Caki2 (cell line): ENCODE data around the gene PWWP2B. TPM values are rescaled to one million over a fixed set of nuclear protein-coding genes. Genes with fewer than 3 reads are reported as not detected.

Experiments
- DNase-seq: peaks from one replicate; pipeline ENCODE4 v3.0.0-alpha.2; 2015; ENCODE audit warnings: low read depth
- in situ Hi-C: cut with HindIII; loops from 2 replicates; pipeline ENCODE4 v1.10.0; 2016; ENCODE audit warnings: low sequenced_read_pairs, low pct_unique_long_range_greater_than_20kb, mixed read lengths
- total RNA-seq: library from RNA; depleted of rRNA; stranded (reverse); fragments of >200 nt; shearing (Covaris generic); gene quantifications from 2 replicates; pipeline ENCODE4 v1.2.3, GENCODE V29; 2014; ENCODE audit warnings: low replicate concordance

Gene PWWP2B
- total RNA-seq, 1 experiment from 2014 or later, result 14.8 TPM

- in situ Hi-C loops, result no loop called here
- no peak for DNase-seq
Observed at GRCh38 chr10:132457328-132458070, 60.5 kb downstream of the PWWP2B start.

- in situ Hi-C loops, result no loop called here
- DNase-seq, result no peak
Observed at GRCh38 chr10:132458071-132458585, 61.1 kb downstream of the PWWP2B start.

GRCh38 chr10:132458586-132459300 is 61.7 kb downstream of the PWWP2B start:
- no peak for DNase-seq
- in situ Hi-C loops, result no loop called here

DNA sequence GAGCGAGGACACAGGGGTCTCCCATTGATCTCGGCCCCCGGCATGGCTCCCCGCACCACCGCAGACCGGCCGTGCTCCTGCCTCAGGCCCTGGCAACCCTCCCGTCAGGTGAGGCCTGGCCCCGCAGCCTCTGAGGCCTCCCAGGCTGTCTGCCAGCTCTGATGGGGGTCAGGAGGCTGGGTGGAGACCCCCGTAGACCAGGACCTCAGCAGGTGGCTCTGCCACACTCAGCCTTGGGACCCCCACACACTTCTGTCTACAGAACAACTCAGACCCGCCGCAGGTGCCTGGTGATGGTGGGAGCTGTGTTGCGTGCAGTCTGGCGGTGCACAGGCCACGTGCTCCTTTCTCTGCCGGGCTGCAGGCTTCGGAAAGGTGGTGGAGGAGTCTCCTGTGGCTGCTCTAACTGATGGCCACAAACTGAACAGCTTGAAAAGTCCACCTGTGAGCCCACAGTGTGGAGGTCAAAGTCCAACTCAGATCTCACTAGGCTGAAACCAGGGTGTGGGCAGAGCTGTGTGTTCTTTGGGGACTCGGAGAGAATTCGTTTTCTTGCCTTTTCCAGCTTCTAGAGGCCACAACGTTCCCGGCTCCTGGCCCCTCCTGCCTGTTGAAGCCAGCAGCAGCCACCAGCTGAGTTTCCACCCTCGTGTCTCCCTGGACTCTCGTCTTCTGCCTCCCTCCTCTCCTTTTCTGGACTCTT is 62.5 kb downstream of the PWWP2B start:
- in situ Hi-C loops, result no loop called here
- DNase-seq, result no peak

DNA sequence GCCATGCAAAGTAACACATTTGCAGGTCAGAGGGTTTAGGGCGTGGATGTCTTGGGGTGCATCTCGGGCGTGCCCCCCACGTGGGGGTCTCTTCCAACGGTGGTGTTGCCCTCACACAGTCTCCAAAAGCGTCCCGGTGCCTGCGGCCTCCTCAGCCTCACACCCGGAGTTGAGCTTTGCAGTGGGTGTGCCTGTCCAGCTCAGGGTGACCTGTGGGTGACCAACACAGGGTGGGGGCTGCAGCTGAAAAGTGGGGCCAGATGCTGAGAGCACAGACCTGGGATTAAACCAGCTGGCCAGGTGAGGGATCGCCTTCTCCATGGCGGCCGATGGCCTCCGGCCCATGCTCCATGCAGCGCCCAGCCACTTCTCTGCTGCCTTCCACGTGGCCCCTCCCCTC is 63.1 kb downstream of the PWWP2B start:
- in situ Hi-C loops, result no loop called here

DNA sequence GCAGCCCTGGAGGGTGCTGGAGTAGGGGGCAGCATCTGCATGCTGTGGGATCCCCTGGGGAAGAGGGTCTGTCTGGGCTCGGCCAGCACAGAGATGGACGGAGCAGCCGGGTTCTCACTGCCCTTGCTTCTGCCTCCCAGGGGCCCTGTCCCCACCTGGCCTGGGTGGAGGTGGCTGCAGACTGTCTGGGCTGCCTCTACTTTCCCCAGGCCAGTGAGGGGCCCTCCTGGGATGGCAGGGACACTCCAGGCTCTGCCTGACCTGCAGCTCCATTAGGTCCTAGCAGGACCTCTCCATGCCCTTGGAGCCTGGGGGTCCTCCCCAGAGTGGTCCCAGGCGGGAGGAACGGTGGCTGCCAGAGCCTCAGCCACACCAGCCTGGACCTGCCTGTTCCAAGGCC is 63.7 kb downstream of the PWWP2B start:
- no peak for DNase-seq
- in situ Hi-C loops, result no loop called here

More for the DNA sequence above, 63.1 kb downstream of the PWWP2B start:
- DNase-seq, result no peak

- in situ Hi-C loops, result no loop called here
Observed at GRCh38 chr10:132461103-132461682, 64.2 kb downstream of the PWWP2B start.

GRCh38 chr10:132461683-132462231 is 64.8 kb downstream of the PWWP2B start:
- in situ Hi-C loops, result no loop called here
- no peak for DNase-seq

More at GRCh38 chr10:132461103-132461682, 64.2 kb downstream of the PWWP2B start:
- DNase-seq, result no peak

- in situ Hi-C loops, result no loop called here
Observed at GRCh38 chr10:132462463-132463332, 65.7 kb downstream of the PWWP2B start.

GRCh38 chr10:132463333-132464255 is 66.6 kb downstream of the PWWP2B start:
- in situ Hi-C loops, result no loop called here

More at GRCh38 chr10:132462463-132463332, 65.7 kb downstream of the PWWP2B start:
- no peak for DNase-seq

DNA sequence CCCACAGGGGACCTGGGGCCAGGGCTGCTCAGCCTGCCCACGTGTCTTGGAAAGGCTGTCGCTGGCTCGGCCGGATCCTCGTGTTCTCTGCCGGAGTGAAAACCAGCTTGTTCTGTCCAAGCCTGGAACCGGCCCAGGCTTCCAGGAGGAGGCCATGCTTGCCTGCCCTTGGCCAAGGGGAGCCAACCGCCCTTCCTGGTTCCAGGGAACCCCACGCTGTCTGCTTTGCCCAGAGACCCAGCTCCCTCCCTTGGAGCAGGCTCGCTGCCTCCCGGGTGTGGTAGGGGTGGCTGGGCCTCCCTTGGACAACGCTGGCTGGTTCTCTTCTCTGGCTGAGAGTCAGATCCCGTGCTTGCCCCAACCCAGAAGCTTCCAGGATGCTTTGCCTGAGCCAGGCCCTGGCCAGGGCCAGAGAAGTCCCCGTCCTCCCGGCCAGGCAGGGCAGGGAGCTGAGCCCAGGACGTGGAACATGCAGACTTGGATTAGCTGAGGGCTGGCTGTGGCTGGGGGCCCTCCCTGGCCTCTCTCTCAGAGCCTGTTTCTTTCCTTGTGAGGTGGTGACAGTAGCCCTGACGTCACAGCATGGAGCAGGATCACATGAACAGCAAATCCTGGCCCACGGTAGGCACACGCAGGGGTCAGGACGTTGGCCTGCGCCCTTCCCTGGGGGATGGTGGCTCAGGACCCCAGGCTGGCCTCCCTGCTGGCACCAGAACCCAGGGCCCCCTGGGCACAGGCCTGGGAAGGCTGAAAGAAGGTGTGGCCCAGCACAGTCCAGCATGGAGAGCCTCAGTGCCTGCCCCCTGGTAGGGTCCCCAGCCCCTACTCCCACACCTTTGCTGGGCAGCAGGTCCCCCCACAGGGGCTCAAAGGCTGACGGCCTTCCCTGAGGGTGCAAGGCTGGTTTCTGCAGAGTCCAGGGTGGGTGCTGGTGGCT is 67.5 kb downstream of the PWWP2B start:
- no peak for DNase-seq
- in situ Hi-C loops, result no loop called here

More at GRCh38 chr10:132463333-132464255, 66.6 kb downstream of the PWWP2B start:
- DNase-seq, result no peak

GRCh38 chr10:132465193-132465888 is 68.3 kb downstream of the PWWP2B start:
- no peak for DNase-seq
- in situ Hi-C loops, result no loop called here

DNA sequence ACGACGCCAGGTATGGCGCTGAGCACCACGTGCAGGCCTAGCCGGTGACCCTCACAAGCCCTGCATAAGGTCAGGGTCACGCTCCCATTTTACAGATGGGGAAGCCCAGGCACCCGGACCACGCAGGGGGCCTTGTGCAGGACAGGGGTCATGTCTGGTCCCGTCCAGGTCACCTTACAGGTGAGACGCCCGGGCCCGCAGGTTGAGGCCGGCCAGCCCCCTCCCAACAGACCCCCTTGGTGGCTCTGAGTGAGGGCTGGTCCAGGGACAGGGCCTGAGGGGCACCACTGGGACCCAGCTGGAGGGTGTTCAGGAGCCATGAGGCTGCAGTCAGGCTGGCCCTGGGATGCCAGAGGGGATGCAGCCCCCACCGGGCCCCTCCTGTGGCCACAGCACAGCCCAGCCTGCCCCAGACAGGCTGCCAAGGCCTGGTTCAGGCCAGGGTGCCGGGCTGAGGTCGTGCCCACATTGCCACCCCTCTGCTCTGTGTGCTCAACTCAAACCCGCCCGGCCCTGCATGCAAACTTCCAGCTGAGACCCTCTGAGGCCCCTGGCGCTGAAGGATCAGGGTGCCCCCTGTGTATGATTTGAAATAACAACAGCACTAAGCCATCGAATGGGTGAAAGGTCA is 69.0 kb downstream of the PWWP2B start:
- in situ Hi-C loops, result no loop called here
- DNase-seq, result no peak
